ENCODE results near the gene UBAP1L.
"Not testable (repeated sequence)": the region's sequence is repeated elsewhere in the genome, so short reads cannot be mapped to it uniquely, and the experiment has no call there.

UBAP1L gene

GRCh38 chr15:65099336-65099735 lies 15.7 kb downstream of the UBAP1L start:
- no peak for DNase-seq

GRCh38 chr15:65097651-65098263 lies 17.2 kb downstream of the UBAP1L start:
- no peak for DNase-seq

GRCh38 chr15:65096481-65097385 lies 18.3 kb downstream of the UBAP1L start:
- DNase-seq = no peak

- no peak for DNase-seq
Observed at GRCh38 chr15:65095747-65096104, 19.3 kb downstream of the UBAP1L start.

- DNase-seq = no peak
Observed at GRCh38 chr15:65095011-65095746, 19.8 kb downstream of the UBAP1L start.

- no peak for DNase-seq
Observed at GRCh38 chr15:65094294-65094995, 20.6 kb downstream of the UBAP1L start.

- not testable (repeated sequence) for DNase-seq
Observed at GRCh38 chr15:65093793-65094170, 21.2 kb downstream of the UBAP1L start.

GRCh38 chr15:65092911-65093792 lies 21.8 kb downstream of the UBAP1L start:
- DNase-seq = no peak

- no peak for DNase-seq
Observed at GRCh38 chr15:65091946-65092770, 22.8 kb downstream of the UBAP1L start.

GRCh38 chr15:65089206-65089824 lies 25.7 kb downstream of the UBAP1L start:
- DNase-seq = no peak

- DNase-seq = no peak
Observed at GRCh38 chr15:65088643-65089021, 26.4 kb downstream of the UBAP1L start.

- DNase-seq = no peak
Observed at GRCh38 chr15:65087873-65088642, 26.9 kb downstream of the UBAP1L start.

GRCh38 chr15:65087411-65087810 lies 27.6 kb downstream of the UBAP1L start:
- no peak for DNase-seq

GRCh38 chr15:65086680-65087111 lies 28.3 kb downstream of the UBAP1L start:
- no peak for DNase-seq

GRCh38 chr15:65085990-65086679 lies 28.9 kb downstream of the UBAP1L start:
- no peak for DNase-seq

GRCh38 chr15:65085207-65085753 lies 29.7 kb downstream of the UBAP1L start:
- no peak for DNase-seq

GRCh38 chr15:65084500-65085206 lies 30.3 kb downstream of the UBAP1L start:
- no peak for DNase-seq

GRCh38 chr15:65083262-65083701 lies 31.7 kb downstream of the UBAP1L start:
- DNase-seq = no peak
